Dedifferentiated amniotic fluid mesenchymal stem cell (primary cell): ENCODE results near the gene UMODL1.
"Not testable (repeated sequence)": the region's sequence is repeated elsewhere in the genome, so short reads cannot be mapped to it uniquely, and the experiment has no call there.

Experiments used
- DNase-seq: peaks from one replicate; pipeline ENCODE4 v3.0.0-alpha.2; 2016; ENCODE audit errors: extremely low spot score

Gene UMODL1

GRCh38 chr21:42059141-42059540, 12.0 kb upstream of the UMODL1 start:
- DNase-seq: no peak

- no peak for DNase-seq
Observed at GRCh38 chr21:42059721-42060120, 11.4 kb upstream of the UMODL1 start.

- no peak for DNase-seq
Observed at GRCh38 chr21:42060166-42060565, 11.0 kb upstream of the UMODL1 start.

GRCh38 chr21:42061195-42061985, 9.7 kb upstream of the UMODL1 start:
- no peak for DNase-seq

GRCh38 chr21:42061986-42062235, 9.2 kb upstream of the UMODL1 start:
- no peak for DNase-seq

- no peak for DNase-seq
Observed at GRCh38 chr21:42062236-42063022, 8.7 kb upstream of the UMODL1 start.

GRCh38 chr21:42063191-42063570, 7.9 kb upstream of the UMODL1 start:
- no peak for DNase-seq

GRCh38 chr21:42063571-42064521, 7.3 kb upstream of the UMODL1 start:
- DNase-seq: no peak

GRCh38 chr21:42066521-42066920, 4.6 kb upstream of the UMODL1 start:
- DNase-seq: no peak

GRCh38 chr21:42067531-42068255, 3.4 kb upstream of the UMODL1 start:
- no peak for DNase-seq

- no peak for DNase-seq
Observed at GRCh38 chr21:42068256-42068545, 2.9 kb upstream of the UMODL1 start.

GRCh38 chr21:42068592-42068991, 2.5 kb upstream of the UMODL1 start:
- no peak for DNase-seq

GRCh38 chr21:42069327-42069726, 1.8 kb upstream of the UMODL1 start:
- no peak for DNase-seq

- DNase-seq: no peak
Observed at GRCh38 chr21:42069843-42070242, 1.3 kb upstream of the UMODL1 start.

GRCh38 chr21:42073145-42074099, 2.3 kb downstream of the UMODL1 start:
- no peak for DNase-seq

GRCh38 chr21:42075686-42076471, 4.8 kb downstream of the UMODL1 start:
- DNase-seq: no peak

- not testable (repeated sequence) for DNase-seq
Observed at GRCh38 chr21:42077685-42078238, 6.6 kb downstream of the UMODL1 start.

GRCh38 chr21:42078247-42079007, 7.3 kb downstream of the UMODL1 start:
- DNase-seq: not testable (repeated sequence)
